RWPE1 (cell line): Measurements from ENCODE around the gene CASZ1.
A peak's percentile ranks its signal among the peaks of the same experiment; 100 is the strongest.

Experiments
- CTCF ChIA-PET: fragments of 350-600 bp; sonication (Branson Sonifier 250); formaldehyde crosslinking; extraction: SDS; loops from one replicate; lab custom pipeline; 2021; lab: Yijun Ruan, JAX
- POLR2A ChIA-PET: fragments of 400-600 bp; formaldehyde crosslinking; extraction: SDS; loops from one replicate; lab custom pipeline; 2020; ENCODE audit warnings: antibody characterized with exemption; ENCODE audit not compliant: low non-redundant PET; lab: Yijun Ruan, JAX
- DNase-seq: peaks from one replicate; pipeline ENCODE4 v3.0.0; 2012; ENCODE audit warnings: low spot score
- H3K27ac ChIP-seq: fragments of 450-650 bp; 2 replicates; pipeline ENCODE4 v1.5.1; 2017
- TF ChIP-seq, protein P1 (sequence below): fragments of 450-650 bp; conservative IDR thresholded peaks from 2 replicates; pipeline ENCODE4 v1.5.1; 2017; ENCODE audit warnings: low read depth, mild to moderate bottlenecking

The CASZ1 gene

DNA sequence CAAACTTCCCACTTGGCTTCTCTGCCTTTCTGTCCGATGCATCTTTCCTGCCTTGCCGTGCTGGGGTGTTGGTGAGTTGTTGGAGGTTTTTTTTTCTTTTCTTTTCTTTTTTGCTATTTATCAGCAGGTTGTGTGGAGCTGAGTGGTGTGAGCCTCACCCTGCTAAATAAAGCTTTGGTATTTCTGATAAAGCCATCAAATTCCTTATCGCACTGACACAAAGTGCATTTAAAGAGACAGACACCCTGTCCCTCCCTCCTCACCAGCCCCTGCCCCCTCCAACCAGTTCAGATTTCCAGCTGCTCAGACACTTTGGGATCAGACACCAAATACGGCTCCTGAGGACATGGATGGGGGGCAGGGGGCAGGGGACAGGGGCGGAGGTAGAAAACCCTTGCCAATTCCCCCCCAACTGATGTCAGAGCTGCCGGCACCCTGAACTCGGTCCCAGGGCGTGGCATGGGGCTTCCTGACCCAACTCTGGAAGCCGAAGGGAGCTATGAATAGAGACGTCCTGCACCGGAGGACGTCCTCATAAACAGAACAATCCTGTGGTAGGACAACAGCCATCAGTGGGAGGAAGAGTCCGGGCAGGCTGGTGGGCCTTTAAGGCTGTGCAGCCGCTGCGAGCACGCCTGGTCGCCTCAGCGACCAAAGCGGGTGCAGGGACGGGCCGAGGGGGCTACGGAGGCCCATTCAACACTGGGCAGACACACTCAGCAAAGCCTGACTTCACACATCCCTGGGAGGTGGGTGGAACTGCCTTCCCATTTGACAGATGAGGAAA is 79.0 kb downstream of the CASZ1 start:
- CTCF ChIA-PET: interaction anchor here (0.7 kb wide), 1 partner anchor 196 kb away, joined by 3 read pairs; no protein-coding TSS in a partner anchor
- no peak overlapping the region for H3K27ac ChIP-seq
- POLR2A ChIA-PET: no interaction called here
- DNase-seq: no peak
- TF ChIP-seq, protein P1, sequence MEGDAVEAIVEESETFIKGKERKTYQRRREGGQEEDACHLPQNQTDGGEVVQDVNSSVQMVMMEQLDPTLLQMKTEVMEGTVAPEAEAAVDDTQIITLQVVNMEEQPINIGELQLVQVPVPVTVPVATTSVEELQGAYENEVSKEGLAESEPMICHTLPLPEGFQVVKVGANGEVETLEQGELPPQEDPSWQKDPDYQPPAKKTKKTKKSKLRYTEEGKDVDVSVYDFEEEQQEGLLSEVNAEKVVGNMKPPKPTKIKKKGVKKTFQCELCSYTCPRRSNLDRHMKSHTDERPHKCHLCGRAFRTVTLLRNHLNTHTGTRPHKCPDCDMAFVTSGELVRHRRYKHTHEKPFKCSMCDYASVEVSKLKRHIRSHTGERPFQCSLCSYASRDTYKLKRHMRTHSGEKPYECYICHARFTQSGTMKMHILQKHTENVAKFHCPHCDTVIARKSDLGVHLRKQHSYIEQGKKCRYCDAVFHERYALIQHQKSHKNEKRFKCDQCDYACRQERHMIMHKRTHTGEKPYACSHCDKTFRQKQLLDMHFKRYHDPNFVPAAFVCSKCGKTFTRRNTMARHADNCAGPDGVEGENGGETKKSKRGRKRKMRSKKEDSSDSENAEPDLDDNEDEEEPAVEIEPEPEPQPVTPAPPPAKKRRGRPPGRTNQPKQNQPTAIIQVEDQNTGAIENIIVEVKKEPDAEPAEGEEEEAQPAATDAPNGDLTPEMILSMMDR: no peak

DNA sequence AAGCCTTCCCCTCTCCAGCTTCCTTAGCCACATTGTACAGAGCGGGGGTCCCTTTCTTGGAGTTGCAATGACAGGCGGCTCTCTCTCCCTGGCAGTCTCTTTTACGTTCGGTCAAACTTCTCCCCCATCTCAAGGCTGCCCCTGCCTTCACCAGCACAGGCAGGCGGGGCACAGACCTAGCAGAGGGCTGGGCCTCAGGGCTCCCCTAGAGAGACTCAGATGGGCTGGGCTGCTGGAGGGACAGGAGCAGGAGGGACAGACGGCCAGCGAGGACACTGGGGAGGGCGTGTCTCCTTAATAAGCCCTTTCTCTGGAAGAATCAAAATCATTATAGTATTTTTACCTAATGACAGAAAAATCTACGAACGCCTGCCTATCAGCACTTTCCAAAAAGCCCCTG is 79.6 kb downstream of the CASZ1 start:
- CTCF ChIA-PET: interaction anchor here (0.7 kb wide), 1 partner anchor 196 kb away, joined by 3 read pairs; no protein-coding TSS in a partner anchor

DNA sequence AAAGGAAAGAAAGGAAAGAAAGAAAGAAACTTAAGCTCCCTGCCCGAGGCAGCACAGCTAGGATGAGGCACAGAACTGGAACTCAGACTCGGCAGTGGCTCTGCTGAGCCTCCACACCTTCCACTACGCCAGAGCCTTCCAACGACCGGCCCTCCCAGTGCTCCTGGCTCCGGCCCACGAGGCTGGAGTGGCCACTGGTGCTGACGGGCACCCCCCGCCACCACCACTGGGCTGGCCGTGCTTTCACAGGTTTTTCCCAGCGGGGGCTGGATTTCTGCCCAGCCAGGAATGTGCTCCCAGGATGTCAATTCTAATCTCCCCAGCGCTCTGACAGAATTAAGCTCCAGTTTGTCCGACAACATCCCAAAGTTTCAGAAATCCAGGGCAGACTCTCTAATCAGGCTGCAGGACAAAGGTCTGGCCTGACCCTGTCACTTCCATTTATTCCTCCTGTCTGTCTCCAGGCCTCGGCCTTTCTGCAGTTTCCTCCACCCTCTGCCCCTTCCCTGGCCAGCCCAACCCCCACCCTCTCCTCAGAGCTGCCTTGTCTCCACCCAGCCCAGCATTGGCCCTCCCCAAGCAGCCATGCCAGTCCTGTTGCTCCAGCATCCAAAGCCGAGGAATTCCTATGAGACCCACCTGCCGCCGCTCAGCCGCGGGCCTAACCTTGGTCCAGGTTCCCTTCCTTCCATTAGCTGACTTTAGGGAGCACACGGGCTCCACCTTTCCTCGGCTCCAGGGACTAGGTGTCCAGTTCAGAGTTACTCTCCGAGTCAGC is 81.9 kb downstream of the CASZ1 start:
- 0 out of 2 replicates have a peak overlapping the region, but pooled peaks have one; percentile 8 for H3K27ac ChIP-seq
- TF ChIP-seq, protein P1: no peak
- POLR2A ChIA-PET: no interaction called here
- CTCF ChIA-PET: no interaction called here
- no peak for DNase-seq

More for the DNA sequence above, 79.6 kb downstream of the CASZ1 start:
- POLR2A ChIA-PET: no interaction called here
- DNase-seq: no peak
- TF ChIP-seq, protein P1: no peak
- no peak overlapping the region for H3K27ac ChIP-seq

DNA sequence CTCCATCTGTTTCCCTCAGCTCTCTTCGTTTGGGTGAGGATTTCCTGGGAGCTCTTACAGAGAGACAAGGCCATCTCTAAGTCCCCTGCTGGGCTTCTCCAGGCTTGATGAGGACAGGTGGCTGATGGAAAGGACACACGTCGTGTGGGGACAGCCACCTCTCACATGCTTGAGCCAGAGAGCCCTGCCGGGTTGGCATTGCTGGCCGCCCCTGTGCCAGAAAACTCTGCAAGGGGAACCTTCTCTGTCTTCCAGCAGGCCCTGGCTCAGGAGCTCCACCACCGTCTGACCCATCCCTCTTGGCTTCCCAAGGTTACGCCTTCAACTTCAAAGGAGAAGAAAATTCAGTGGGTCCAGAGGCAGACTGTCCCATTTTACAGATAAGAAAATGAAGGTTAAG is 82.8 kb downstream of the CASZ1 start:
- POLR2A ChIA-PET: no interaction called here
- CTCF ChIA-PET: interaction anchor here (0.7 to 0.9 kb wide), 2 partner anchors 17 to 440 kb away, joined by 3 to 4 read pairs; no protein-coding TSS in a partner anchor
- no peak for DNase-seq
- TF ChIP-seq, protein P1: no peak
- H3K27ac ChIP-seq: no peak overlapping the region

DNA sequence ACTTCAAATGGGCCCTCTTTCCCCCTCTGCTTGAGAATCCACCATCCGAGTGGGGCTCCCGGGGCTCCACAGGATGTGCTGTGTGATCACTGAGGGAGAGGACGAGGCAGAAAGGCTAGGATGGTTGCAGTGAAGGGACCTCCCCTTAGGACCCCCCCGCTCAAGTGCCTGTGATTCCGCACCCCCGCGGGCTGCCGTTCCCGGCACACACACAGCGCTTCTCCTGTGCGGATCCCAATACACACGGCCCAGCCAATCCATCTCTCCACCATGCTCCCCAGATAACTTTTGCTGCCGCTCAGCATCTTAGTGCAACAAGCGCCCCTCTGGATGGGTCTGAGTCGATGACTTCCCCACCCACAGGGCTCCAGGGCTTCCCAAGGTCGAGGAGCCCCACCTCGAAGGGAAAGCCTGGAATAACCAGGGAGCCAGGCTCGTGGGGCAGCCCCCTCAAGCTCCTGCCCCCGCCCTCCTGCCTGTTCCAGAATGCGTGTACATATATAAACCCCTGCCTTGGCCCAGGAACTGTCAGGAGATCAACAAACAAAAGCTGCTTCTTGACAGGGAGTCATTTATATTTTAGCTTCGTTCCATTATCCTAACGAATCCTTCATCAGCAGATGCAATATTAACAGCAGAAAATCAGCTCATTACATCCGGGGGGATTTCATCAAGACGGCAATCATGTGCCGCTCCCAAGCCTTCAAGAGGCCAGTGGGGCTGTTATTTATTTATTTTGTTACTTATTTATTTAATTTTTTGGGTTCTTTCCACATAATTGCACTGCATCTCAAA is 83.7 kb downstream of the CASZ1 start:
- no peak for DNase-seq
- CTCF ChIA-PET: interaction anchor here (0.9 kb wide), 1 partner anchor 17 kb away, joined by 4 read pairs; no protein-coding TSS in a partner anchor
- POLR2A ChIA-PET: no interaction called here
- TF ChIP-seq, protein P1: no peak
- H3K27ac ChIP-seq: no peak overlapping the region

DNA sequence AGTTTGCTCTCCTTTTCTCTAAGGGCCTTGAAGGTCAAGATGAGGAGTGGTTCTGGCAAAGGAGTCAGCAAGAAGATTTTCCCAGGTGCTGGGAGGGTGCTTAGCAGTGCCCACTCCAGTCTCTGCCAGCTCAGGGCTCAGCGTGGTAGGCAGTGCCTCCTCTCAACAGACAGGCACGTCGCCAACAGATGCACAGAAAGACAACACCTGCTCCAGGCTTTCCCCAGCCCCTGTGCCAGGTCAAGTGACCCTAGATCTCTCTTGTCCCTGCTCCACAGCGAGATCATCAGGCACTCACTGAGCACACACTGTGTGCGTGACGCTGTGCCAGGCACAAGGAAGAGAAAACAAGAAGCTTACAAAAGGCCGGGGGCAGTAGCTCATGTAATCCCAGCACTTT is 86.0 kb downstream of the CASZ1 start:
- POLR2A ChIA-PET: no interaction called here

More for the DNA sequence above, 86.0 kb downstream of the CASZ1 start:
- TF ChIP-seq, protein P1: no peak
- no peak for DNase-seq
- CTCF ChIA-PET: no interaction called here
- no peak overlapping the region for H3K27ac ChIP-seq
